Measurements from ENCODE around the gene ERN2.

Gene ERN2

GRCh38 chr16:23702951-23703350 lies 10.1 kb downstream of the ERN2 start:
- no peak overlapping the region for H3K4me3 ChIP-seq (ENCODE audit: low read depth, low read length)
- TF ChIP-seq CTCF (IDR thresholded peaks at IDR 0.05; ENCODE audit: borderline replicate concordance, insufficient read depth, low read depth, low read length) = no peak

GRCh38 chr16:23701045-23701444 lies 12.0 kb downstream of the ERN2 start:
- TF ChIP-seq CTCF (IDR thresholded peaks at IDR 0.05; ENCODE audit: borderline replicate concordance, insufficient read depth, low read depth, low read length) = no peak
- H3K4me3 ChIP-seq (ENCODE audit: low read depth, low read length) = no peak overlapping the region

GRCh38 chr16:23700509-23700908 lies 12.5 kb downstream of the ERN2 start:
- no peak overlapping the region for H3K4me3 ChIP-seq (ENCODE audit: low read depth, low read length)
- TF ChIP-seq CTCF (IDR thresholded peaks at IDR 0.05; ENCODE audit: borderline replicate concordance, insufficient read depth, low read depth, low read length) = no peak

- no peak overlapping the region for H3K4me3 ChIP-seq (ENCODE audit: low read depth, low read length)
- no peak for TF ChIP-seq CTCF (IDR thresholded peaks at IDR 0.05; ENCODE audit: borderline replicate concordance, insufficient read depth, low read depth, low read length)
Measured at GRCh38 chr16:23700093-23700492, 12.9 kb downstream of the ERN2 start.

- H3K4me3 ChIP-seq (ENCODE audit: low read depth, low read length) = no peak overlapping the region
- TF ChIP-seq CTCF (IDR thresholded peaks at IDR 0.05; ENCODE audit: borderline replicate concordance, insufficient read depth, low read depth, low read length) = no peak
Measured at GRCh38 chr16:23699100-23699499, 13.9 kb downstream of the ERN2 start.

GRCh38 chr16:23695756-23696155 lies 17.3 kb downstream of the ERN2 start:
- TF ChIP-seq CTCF (IDR thresholded peaks at IDR 0.05; ENCODE audit: borderline replicate concordance, insufficient read depth, low read depth, low read length) = no peak
- no peak overlapping the region for H3K4me3 ChIP-seq (ENCODE audit: low read depth, low read length)

- no peak overlapping the region for H3K4me3 ChIP-seq (ENCODE audit: low read depth, low read length)
- no peak for TF ChIP-seq CTCF (IDR thresholded peaks at IDR 0.05; ENCODE audit: borderline replicate concordance, insufficient read depth, low read depth, low read length)
Measured at GRCh38 chr16:23694644-23695373, 18.2 kb downstream of the ERN2 start.
